Keratinocyte (primary cell): Measurements from ENCODE around the gene CCR6.

Experiments used
- CTCF ChIP-seq, 3 experiments: IDR thresholded peaks in 1 of 3; conservative IDR thresholded peaks in 1 of 3; optimal IDR thresholded peaks in 1 of 3; 2 replicates in 2 of 3; 3 replicates in 1 of 3; pipeline versions ENCODE3 to v1.5.1; 2011; ENCODE audit warnings: low read length in 3 of 3, mild to moderate bottlenecking in 3 of 3, moderate library complexity in 2 of 3, control low read depth in 1 of 3, inconsistent platforms in 1 of 3; ENCODE audit not compliant: insufficient read depth in 2 of 3; ENCODE audit errors: extremely low read depth in 1 of 3
- EZH2 ChIP-seq: IDR thresholded peaks from one replicate; pipeline ENCODE4 v1.6.1; 2012; ENCODE audit warnings: inconsistent platforms, mild to moderate bottlenecking, low read length, moderate library complexity

DNA sequence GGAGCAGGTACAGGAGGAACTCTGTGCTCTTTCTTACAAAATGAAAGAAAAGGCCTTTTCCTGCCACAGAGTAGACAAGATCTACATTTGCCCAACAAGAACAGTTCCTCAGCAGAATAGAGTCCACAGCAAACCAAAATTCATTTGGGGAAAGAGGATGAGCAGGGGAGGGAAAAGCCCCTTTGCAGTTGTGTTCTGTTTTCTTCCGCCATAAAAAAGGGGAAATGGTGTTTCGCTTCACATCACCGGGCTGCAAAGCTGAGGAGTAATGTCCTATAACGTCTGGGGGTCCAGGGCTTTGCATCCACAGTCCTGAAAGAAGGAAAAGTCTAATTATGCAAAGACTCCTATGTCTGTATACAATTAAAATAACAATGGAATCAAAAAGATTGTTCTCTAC lies 35.0 kb downstream of the CCR6 start, which contains the start of gene GPR31:
- no peak for TF ChIP-seq EZH2
- no peak for TF ChIP-seq CTCF (optimal IDR thresholded peaks at IDR 0.05 in 1 of 3, IDR thresholded peaks at IDR 0.05 in 1 of 3, conservative IDR thresholded peaks at IDR 0.05 in 1 of 3; ENCODE audit: extremely low read depth in 1 of 3, insufficient read depth in 2 of 3, low read length in 3 of 3)
